ENCODE measurements around the gene TBX4.

TBX4 gene

DNA sequence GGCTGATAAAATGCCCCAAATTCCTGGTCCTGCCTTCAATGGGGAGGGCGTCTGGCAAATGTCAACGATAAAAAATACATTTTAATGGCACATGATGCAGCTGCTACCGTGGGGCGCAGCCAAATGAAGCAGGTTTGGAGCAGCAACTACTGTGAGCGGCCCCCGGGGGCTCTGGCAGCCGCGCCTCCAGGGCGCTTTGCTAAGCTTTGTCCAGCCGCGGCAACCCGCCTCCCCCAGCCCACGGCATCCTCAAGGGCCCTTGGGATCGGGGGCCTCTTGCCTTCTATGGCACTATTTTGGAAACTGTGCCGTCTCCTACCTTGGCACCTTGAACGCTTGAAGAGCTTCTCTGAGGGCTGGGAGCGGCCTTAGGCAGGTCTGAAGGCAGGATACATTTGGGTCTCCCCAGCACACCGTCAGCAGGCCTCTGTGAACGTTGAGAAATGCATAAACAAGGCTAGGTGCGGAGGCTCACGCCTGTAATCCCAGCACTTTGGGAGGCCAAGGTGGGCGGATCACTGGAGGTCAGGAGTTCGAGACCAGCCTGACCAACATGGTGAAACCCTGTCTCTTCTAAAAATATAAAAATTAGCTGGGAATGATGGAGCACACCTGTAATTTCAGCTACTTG is 25.1 kb downstream of the TBX4 start:
- no peak overlapping the region for H3K9ac ChIP-seq
- H3K4me1 ChIP-seq (ENCODE audit: low read depth, poor library complexity, severe bottlenecking), result no peaks in the 10 kb centered on the region

DNA sequence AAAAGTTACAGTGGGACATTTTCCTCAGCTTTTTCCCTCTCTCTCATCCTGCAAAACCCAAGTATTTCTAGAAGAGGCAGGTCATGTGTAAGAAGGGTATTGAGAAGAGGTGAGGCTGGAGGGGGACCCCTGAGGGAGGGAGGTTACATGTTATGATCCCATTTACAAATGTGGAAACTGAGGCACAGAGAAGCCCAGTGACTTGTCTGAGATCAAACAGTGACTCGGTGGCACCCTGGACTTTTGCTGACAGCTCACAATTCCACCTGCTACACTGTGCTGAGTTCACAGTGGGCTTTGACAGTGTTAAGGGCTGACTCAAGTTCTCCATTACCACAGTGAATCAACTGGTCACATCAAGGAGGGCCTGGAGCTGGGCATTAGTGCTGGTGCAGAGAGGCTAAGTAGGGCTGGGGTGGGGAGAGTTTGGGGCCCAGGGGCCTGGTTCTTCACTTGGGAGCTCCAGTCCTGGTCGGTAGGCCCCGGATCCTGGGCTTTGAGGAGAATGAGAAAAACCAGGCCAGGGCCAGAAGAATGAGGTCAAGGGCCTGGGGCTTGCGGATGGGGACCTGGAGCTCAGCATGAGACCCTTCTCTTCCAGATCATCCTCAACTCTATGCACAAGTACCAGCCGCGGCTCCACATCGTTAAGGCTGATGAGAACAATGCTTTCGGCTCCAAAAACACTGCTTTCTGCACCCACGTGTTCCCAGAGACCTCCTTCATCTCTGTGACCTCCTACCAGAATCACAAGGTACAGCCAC is 26.0 kb downstream of the TBX4 start:
- no peak overlapping the region for H2AFZ ChIP-seq (ENCODE audit: low read depth)
- H3K4me1 ChIP-seq (ENCODE audit: low read depth, poor library complexity, severe bottlenecking), result no peaks in the 10 kb centered on the region
- no peaks in the 10 kb centered on the region for H3K79me2 ChIP-seq (ENCODE audit: insufficient read depth, low read depth)
- TF ChIP-seq, protein P1, sequence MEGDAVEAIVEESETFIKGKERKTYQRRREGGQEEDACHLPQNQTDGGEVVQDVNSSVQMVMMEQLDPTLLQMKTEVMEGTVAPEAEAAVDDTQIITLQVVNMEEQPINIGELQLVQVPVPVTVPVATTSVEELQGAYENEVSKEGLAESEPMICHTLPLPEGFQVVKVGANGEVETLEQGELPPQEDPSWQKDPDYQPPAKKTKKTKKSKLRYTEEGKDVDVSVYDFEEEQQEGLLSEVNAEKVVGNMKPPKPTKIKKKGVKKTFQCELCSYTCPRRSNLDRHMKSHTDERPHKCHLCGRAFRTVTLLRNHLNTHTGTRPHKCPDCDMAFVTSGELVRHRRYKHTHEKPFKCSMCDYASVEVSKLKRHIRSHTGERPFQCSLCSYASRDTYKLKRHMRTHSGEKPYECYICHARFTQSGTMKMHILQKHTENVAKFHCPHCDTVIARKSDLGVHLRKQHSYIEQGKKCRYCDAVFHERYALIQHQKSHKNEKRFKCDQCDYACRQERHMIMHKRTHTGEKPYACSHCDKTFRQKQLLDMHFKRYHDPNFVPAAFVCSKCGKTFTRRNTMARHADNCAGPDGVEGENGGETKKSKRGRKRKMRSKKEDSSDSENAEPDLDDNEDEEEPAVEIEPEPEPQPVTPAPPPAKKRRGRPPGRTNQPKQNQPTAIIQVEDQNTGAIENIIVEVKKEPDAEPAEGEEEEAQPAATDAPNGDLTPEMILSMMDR (conservative IDR thresholded peaks at IDR 0.05; ENCODE audit: low read depth, low read length), result no peak
- no peak overlapping the region for H3K4me2 ChIP-seq
- no peak overlapping the region for H3K27ac ChIP-seq
- no peaks in the 10 kb centered on the region for H3K36me3 ChIP-seq (ENCODE audit: insufficient read depth)
- H3K4me3 ChIP-seq (IDR thresholded peaks at IDR 0.05; ENCODE audit: insufficient read depth, low read depth, low read length), result no peak overlapping the region
- H3K9ac ChIP-seq, result no peak overlapping the region
- H4K20me1 ChIP-seq (ENCODE audit: insufficient read depth), result no peaks in the 10 kb centered on the region
- H3K27me3 ChIP-seq (ENCODE audit: insufficient read depth, low read depth), result no peaks in the 10 kb centered on the region

More for the DNA sequence above, 25.1 kb downstream of the TBX4 start:
- no peaks in the 10 kb centered on the region for H3K27me3 ChIP-seq (ENCODE audit: insufficient read depth, low read depth)
- TF ChIP-seq, protein P1 (conservative IDR thresholded peaks at IDR 0.05; ENCODE audit: low read depth, low read length), result no peak
- H3K36me3 ChIP-seq (ENCODE audit: insufficient read depth), result no peaks in the 10 kb centered on the region
- no peaks in the 10 kb centered on the region for H3K79me2 ChIP-seq (ENCODE audit: insufficient read depth, low read depth)
- no peak overlapping the region for H2AFZ ChIP-seq (ENCODE audit: low read depth)
- H3K4me2 ChIP-seq, result no peak overlapping the region
- H4K20me1 ChIP-seq (ENCODE audit: insufficient read depth), result no peaks in the 10 kb centered on the region
- no peak overlapping the region for H3K27ac ChIP-seq
- no peak overlapping the region for H3K4me3 ChIP-seq (IDR thresholded peaks at IDR 0.05; ENCODE audit: insufficient read depth, low read depth, low read length)

DNA sequence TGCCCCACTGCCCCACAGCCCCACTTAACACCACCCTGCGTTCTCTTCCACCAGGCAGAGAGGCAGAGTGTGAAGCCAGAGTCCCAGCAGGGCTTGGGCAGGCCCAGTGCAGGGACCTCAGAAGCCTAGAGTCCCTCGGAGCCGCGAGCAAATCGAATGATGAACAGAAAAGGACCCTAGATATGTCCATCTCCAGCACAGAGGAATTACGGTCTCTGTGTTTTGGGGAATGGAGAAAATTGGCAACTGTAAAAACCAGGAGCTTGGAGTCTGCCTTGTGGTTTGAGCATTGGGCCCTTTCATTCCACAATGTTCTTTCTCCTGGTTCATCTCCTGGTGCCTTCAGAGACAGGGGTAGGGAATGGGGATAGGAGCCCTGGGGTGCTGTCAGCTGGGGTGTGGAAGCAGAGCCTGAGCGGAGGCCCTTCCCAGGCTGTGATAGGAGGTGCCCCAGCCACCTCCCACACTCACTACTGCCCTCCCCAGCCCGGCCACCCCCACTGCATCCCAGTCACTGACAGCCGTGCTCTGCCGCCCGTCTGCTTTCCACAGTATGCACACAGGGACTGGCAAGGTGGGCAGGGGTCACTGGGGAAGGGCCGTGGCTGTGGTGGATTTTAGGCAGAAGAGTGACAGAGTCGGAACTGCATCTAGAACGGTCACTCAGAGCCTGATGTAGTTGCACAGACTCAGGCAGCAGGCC is 26.7 kb downstream of the TBX4 start:
- TF ChIP-seq, protein P1 (conservative IDR thresholded peaks at IDR 0.05; ENCODE audit: low read depth, low read length), result no peak
- Histone ChIP-seq H3K27ac (no peak overlapping the region), H3K79me2 (ENCODE audit: insufficient read depth, low read depth) (no peaks in the 10 kb centered on the region), H3K36me3 (ENCODE audit: insufficient read depth) (no peaks in the 10 kb centered on the region), H3K4me3 (IDR thresholded peaks at IDR 0.05; ENCODE audit: insufficient read depth, low read depth, low read length) (no peak overlapping the region), H3K4me1 (ENCODE audit: low read depth, poor library complexity, severe bottlenecking) (no peaks in the 10 kb centered on the region), H3K27me3 (ENCODE audit: insufficient read depth, low read depth) (no peaks in the 10 kb centered on the region), H3K4me2 (no peak overlapping the region), H3K9ac (no peak overlapping the region), H2AFZ (ENCODE audit: low read depth) (no peak overlapping the region), H4K20me1 (ENCODE audit: insufficient read depth) (no peaks in the 10 kb centered on the region)

DNA sequence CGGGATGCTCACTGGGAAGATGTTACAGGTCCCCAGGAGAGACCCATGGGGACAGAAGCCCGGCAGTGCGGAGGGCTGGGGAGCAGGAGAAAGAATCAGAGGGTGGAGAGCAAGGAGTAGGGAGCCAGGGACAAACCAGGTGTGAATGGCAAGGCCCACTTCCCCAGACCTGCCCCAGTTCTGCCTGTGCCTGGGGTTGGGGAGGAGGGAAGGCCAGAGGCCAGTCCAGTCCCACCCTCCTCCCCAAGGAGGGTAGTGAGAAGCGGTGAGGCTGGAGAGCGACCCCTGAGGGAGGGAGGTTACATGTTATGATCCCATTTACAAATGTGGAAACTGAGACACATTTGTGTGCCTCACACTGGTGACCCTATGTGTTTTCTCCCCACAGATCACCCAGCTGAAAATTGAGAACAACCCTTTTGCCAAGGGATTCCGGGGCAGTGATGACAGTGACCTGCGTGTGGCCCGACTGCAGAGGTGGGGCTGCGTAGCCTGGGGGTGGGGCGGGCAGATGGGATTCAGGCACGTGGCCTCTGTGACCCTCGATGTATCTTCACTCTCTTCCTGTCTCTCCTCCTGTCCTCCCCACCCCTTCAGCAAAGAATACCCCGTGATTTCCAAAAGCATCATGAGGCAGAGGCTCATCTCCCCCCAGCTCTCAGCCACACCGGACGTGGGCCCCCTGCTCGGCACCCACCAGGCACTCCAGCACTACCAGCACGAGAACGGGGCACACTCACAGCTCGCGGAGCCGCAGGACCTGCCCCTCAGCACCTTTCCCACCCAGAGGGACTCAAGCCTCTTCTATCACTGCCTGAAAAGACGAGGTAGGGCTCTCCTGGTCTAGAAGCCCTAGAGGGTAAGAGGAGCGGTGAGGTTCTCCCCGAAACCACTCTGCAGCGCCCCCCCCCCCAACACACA is 27.5 kb downstream of the TBX4 start:
- no peak overlapping the region for H2AFZ ChIP-seq (ENCODE audit: low read depth)
- no peaks in the 10 kb centered on the region for H4K20me1 ChIP-seq (ENCODE audit: insufficient read depth)
- H3K4me2 ChIP-seq, result no peak overlapping the region
- no peaks in the 10 kb centered on the region for H3K36me3 ChIP-seq (ENCODE audit: insufficient read depth)
- H3K27me3 ChIP-seq (ENCODE audit: insufficient read depth, low read depth), result no peaks in the 10 kb centered on the region
- H3K4me3 ChIP-seq (IDR thresholded peaks at IDR 0.05; ENCODE audit: insufficient read depth, low read depth, low read length), result no peak overlapping the region
- TF ChIP-seq, protein P1 (conservative IDR thresholded peaks at IDR 0.05; ENCODE audit: low read depth, low read length), result no peak
- no peak overlapping the region for H3K27ac ChIP-seq
- no peaks in the 10 kb centered on the region for H3K79me2 ChIP-seq (ENCODE audit: insufficient read depth, low read depth)
- H3K9ac ChIP-seq, result no peak overlapping the region
- H3K4me1 ChIP-seq (ENCODE audit: low read depth, poor library complexity, severe bottlenecking), result no peaks in the 10 kb centered on the region

All from KMS-11 (cell line).